HG02763 (cell line): ENCODE data around the gene PDE1A.

Source experiments
- ATAC-seq: cut with Tn5 transposase; IDR thresholded peaks from one replicate; pipeline ENCODE4 v1.9.1; 2021; ENCODE audit warnings: mild to moderate bottlenecking, moderate library complexity; ENCODE audit not compliant: unreplicated experiment

Gene PDE1A

GRCh38 chr2:182144041-182144775 is 282.6 kb downstream of the PDE1A start:
- ATAC-seq: no peak

- no peak for ATAC-seq
Measured at GRCh38 chr2:182142062-182142461, 284.8 kb downstream of the PDE1A start.

- ATAC-seq: no peak
Measured at GRCh38 chr2:182134201-182134600, 292.6 kb downstream of the PDE1A start.

DNA sequence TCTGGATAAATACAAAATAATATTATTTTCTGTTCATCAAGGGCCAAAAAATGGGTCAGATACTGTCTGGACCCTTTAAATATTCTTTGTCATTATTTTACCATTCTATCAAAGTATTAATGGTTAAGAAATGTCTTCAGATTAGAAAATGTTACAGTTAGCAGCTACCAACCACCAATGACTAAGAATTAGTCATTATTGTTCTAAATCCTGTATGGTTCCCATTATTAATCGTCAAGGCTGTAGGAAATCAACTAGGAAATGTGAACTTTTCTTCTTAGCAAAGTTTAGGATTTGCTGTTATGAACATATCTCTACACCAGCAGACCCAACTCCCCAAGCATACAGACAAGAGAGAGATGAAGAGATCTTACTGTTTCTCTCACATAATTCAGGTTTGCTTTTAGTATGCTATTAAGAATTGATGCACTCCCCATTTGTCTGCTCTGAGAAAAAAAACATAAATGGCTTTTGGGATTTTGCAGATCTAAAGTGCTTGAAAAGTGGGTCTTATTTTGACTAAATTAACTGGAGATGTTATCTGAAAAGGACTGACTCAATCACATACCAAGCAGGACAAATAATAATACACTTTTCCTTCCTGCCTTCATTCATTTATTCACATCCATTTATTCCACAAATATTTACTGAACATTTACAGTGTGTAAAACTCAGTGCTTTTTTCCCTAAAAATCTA is 293.5 kb downstream of the PDE1A start:
- ATAC-seq: no peak

GRCh38 chr2:182132605-182133004 is 294.2 kb downstream of the PDE1A start:
- no peak for ATAC-seq

- no peak for ATAC-seq
Measured at GRCh38 chr2:182128821-182129707, 297.8 kb downstream of the PDE1A start.

GRCh38 chr2:182117196-182117595 is 309.6 kb downstream of the PDE1A start:
- ATAC-seq: no peak

DNA sequence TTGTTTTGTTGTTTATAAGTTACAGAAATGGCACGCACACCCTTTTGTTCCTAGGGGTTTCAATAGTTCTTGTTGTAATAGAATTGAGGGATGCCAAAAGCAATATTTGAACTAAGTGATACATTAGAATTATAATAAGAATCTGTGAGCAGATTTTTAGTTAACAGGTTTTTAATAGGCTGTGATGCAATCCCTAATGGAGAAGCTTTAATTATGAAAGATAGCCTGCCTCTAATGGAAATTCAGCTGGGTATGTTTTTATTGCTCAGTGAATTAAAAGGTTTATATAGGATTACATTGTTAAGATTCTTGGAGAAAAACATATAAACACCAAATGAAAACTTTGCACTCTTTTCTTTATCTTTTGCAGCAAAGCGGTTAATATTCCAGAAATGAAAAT is 310.1 kb downstream of the PDE1A start:
- no peak for ATAC-seq

- ATAC-seq: no peak
Measured at GRCh38 chr2:182115258-182115657, 311.6 kb downstream of the PDE1A start.

DNA sequence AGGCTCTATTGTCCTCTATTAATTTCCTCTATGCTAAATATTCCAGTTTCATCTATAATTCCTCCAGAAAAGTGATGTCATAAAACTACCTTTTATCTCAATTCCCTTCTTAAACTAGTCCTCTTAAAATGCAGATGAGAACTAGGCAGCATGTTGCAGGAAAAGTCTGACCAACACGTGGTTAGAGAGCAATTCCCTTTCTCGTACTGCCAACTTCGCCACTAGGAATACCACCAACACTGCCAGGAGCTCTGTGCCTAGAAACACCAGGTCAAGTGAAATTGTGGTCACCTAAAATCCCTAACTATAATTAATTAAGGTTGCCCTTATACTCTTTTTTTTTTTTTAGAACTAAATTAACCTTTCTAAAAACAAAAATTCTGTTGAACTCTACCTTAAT is 313.5 kb downstream of the PDE1A start:
- ATAC-seq: no peak

GRCh38 chr2:182110347-182110746 is 316.5 kb downstream of the PDE1A start:
- ATAC-seq: no peak

- ATAC-seq: no peak
Measured at GRCh38 chr2:182103526-182103925, 323.3 kb downstream of the PDE1A start.

GRCh38 chr2:182101263-182101662 is 325.6 kb downstream of the PDE1A start:
- no peak for ATAC-seq

DNA sequence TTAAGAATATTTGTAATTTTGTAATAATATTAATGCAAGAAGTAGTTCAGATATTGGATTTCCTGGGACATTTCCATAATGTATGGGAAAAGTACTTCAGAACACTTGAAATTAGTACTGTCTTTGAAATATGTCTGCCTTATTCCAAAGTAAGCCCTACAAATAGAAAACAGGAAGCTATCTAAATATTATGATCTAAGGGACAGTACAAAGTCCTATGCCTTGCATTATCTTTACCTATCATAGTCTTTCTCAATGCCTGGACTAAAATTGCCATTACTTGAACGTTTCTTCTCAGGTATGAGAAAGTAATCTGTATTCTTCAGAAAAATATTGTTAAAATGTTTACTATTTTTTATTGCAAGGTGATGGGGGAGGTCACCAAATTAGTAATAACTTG is 328.2 kb downstream of the PDE1A start:
- ATAC-seq: no peak

DNA sequence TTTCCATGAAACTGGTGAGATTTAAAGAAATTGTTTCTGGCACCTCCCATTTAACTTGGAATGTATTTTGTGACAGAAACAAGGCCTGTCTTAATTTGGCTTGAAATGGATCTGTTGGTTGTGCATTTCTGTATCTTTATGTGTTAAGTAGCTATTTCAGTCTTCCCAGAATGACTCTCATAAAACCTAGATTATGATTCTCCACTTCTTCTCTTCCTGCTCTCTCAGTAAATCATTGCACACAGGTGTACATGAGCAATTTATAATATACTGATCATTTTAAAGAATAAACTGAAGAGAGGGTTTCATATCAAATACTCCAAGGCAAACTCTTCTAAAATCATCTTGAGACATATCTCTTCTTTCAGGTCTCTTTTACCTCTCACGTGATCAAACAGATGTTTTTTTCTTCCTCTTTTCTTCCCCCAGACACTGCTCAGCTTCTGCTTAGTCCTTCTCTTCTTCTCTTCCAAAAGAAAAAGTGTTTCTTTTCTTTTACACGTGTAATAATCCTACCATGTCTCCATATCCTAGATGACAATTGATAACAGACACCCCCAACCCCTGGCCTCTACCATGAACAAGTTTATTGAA is 329.2 kb downstream of the PDE1A start:
- ATAC-seq: no peak

DNA sequence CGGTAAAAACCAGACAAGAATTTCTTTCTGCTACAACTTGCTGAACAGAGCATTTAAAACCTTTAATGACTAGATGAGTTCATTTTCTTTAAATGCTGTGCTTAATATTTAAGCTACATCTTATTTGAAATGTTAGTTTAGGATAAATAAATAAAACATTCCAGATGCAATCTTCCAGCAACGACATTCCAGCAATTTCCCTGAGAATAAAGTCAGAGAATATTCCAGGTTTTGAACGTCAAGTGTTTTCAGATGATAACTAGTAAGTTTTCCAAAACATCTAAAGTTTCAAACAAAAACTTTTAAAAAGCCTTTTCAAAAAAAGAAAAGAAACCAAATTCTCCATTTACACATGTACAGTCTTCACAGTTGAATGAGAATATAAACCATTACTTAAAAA is 336.4 kb downstream of the PDE1A start:
- ATAC-seq: no peak
